Prostate gland (tissue), 2 donors: ENCODE measurements around the gene IL1RN.

Source experiments
- CTCF ChIP-seq, 4 experiments: fragments of 200-600 bp in 2 of 4; fragments of 450-650 bp in 2 of 4; sonication (generic) in 2 of 4; IDR thresholded peaks; 1 replicate in 3 of 4; 2 replicates in 1 of 4; pipeline ENCODE4 v1.5.1; 2016 to 2019; ENCODE audit warnings: antibody characterized with exemption in 4 of 4, mild to moderate bottlenecking in 2 of 4, moderate library complexity in 2 of 4
- POLR2AphosphoS5 ChIP-seq: sonication (generic); formaldehyde crosslinking; IDR thresholded peaks from one replicate; pipeline ENCODE4 v1.6.1; 2017; ENCODE audit warnings: antibody characterized with exemption

GRCh38 chr2:113158884-113159553 lies 31.6 kb downstream of the IL1RN start:
- TF ChIP-seq CTCF (IDR thresholded peaks at IDR 0.05), result no peak
- TF ChIP-seq POLR2AphosphoS5, result peak; percentile 57
